Parathyroid adenoma (tissue), 2 donors: ENCODE data around the gene EIF2B2.

Experiments used
- H2AFZ ChIP-seq: fragments of 300-600 bp; sonication (generic); one replicate; pipeline ENCODE4 v1.7.0; 2017; ENCODE audit warnings: antibody characterized with exemption, mild to moderate bottlenecking
- H3K27ac ChIP-seq: fragments of 300-600 bp; sonication (generic); one replicate; pipeline ENCODE4 v1.7.0; 2017
- H3K27me3 ChIP-seq: fragments of 300-600 bp; sonication (generic); one replicate; pipeline ENCODE4 v1.7.0; 2017; ENCODE audit warnings: low read length; ENCODE audit not compliant: control insufficient read depth, insufficient read depth
- H3K36me3 ChIP-seq: fragments of 300-600 bp; sonication (generic); one replicate; pipeline ENCODE4 v1.7.0; 2017; ENCODE audit warnings: low read length; ENCODE audit not compliant: control insufficient read depth, insufficient read depth
- H3K4me1 ChIP-seq: fragments of 300-600 bp; sonication (generic); one replicate; pipeline ENCODE4 v1.7.0; 2017; ENCODE audit warnings: control low read depth
- H3K4me2 ChIP-seq: fragments of 300-600 bp; sonication (generic); one replicate; pipeline ENCODE4 v1.7.0; 2017; ENCODE audit warnings: low read length
- H3K4me3 ChIP-seq: fragments of 300-600 bp; sonication (generic); one replicate; pipeline ENCODE4 v1.7.0; 2017; ENCODE audit warnings: low read depth, low read length
- H3K79me2 ChIP-seq: fragments of 300-600 bp; sonication (generic); one replicate; pipeline ENCODE4 v1.7.0; 2017; ENCODE audit warnings: control low read depth
- H3K9ac ChIP-seq: fragments of 300-600 bp; sonication (generic); one replicate; pipeline ENCODE4 v1.7.0; 2017; ENCODE audit warnings: mild to moderate bottlenecking
- H3K9me3 ChIP-seq: fragments of 300-600 bp; sonication (generic); one replicate; pipeline ENCODE4 v1.7.0; 2017; ENCODE audit warnings: low read length; ENCODE audit not compliant: control insufficient read depth
- TF ChIP-seq, protein P1 (sequence below): fragments of 300-600 bp; sonication (generic); IDR thresholded peaks from one replicate; pipeline ENCODE4 v1.7.0; 2017; ENCODE audit warnings: antibody characterized with exemption, mild to moderate bottlenecking
- donor health status: primary hyperparathyroidism.

Gene EIF2B2

GRCh38 chr14:75060420-75060819, 57.7 kb downstream of the EIF2B2 start:
- TF ChIP-seq, protein P1, sequence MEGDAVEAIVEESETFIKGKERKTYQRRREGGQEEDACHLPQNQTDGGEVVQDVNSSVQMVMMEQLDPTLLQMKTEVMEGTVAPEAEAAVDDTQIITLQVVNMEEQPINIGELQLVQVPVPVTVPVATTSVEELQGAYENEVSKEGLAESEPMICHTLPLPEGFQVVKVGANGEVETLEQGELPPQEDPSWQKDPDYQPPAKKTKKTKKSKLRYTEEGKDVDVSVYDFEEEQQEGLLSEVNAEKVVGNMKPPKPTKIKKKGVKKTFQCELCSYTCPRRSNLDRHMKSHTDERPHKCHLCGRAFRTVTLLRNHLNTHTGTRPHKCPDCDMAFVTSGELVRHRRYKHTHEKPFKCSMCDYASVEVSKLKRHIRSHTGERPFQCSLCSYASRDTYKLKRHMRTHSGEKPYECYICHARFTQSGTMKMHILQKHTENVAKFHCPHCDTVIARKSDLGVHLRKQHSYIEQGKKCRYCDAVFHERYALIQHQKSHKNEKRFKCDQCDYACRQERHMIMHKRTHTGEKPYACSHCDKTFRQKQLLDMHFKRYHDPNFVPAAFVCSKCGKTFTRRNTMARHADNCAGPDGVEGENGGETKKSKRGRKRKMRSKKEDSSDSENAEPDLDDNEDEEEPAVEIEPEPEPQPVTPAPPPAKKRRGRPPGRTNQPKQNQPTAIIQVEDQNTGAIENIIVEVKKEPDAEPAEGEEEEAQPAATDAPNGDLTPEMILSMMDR, result no peak
- H3K4me1 ChIP-seq, result no peaks in the 10 kb centered on the region
- H2AFZ ChIP-seq, result no peak overlapping the region
- H3K27ac ChIP-seq, result no peak overlapping the region
- no peaks in the 10 kb centered on the region for H3K27me3 ChIP-seq
- no peak overlapping the region for H3K9ac ChIP-seq
- H3K4me3 ChIP-seq, result no peak overlapping the region
- H3K9me3 ChIP-seq, result no peaks in the 10 kb centered on the region
- H3K36me3 ChIP-seq, result no peaks in the 10 kb centered on the region
- no peak overlapping the region for H3K4me2 ChIP-seq
- H3K79me2 ChIP-seq, result peaks cover 4% of the 10 kb centered on the region
